K562 (cell line): ENCODE data around the gene ZNF45. TPM values are rescaled to one million over a fixed set of nuclear protein-coding genes. Genes with fewer than 3 reads are reported as not detected.

ENCODE experiments used
- ATF2 ChIP-seq: sonication (generic); formaldehyde crosslinking; IDR thresholded peaks from 2 replicates; pipeline ENCODE4 v1.8.1; 2022; ENCODE audit warnings: missing genetic modification reagents
- ELF4 ChIP-seq: fragments of 450-650 bp; formaldehyde crosslinking; IDR thresholded peaks from 2 replicates; pipeline ENCODE4 v1.4.0; 2022; ENCODE audit warnings: missing genetic modification characterization
- HEY1 ChIP-seq: fragments of 250-450 bp; sonication (Bioruptor Pico); IDR thresholded peaks from 2 replicates; pipeline ENCODE4 v1.5.0; 2020; ENCODE audit warnings: mild to moderate bottlenecking, moderate library complexity, borderline replicate concordance
- JUND ChIP-seq, 2 experiments: IDR thresholded peaks; 2 replicates in 1 of 2; 3 replicates in 1 of 2; pipeline ENCODE4 v1.6.1; 2011; ENCODE audit warnings: borderline replicate concordance in 2 of 2, low read depth in 2 of 2, low read length in 2 of 2, improper control_type of control experiment in 1 of 2, missing biosample characterization in 1 of 2, missing genetic modification characterization in 1 of 2, missing genetic modification reagents in 1 of 2
- MBD1 ChIP-seq: fragments of 250-450 bp; sonication (Bioruptor Pico); IDR thresholded peaks from 2 replicates; pipeline ENCODE4 v1.8.0; 2022; ENCODE audit warnings: inconsistent platforms
- MLLT1 ChIP-seq, 2 experiments: fragments of 450-650 bp; IDR thresholded peaks; 2 replicates each; pipeline ENCODE4 v1.6.1; 2016
- MYNN ChIP-seq, 2 experiments: sonication (generic); formaldehyde crosslinking in 1 of 2; IDR thresholded peaks; 2 replicates each; pipeline versions ENCODE4 v1.5.0 to v1.6.1; 2016 to 2020; ENCODE audit warnings: antibody characterized with exemption in 1 of 2, missing genetic modification reagents in 1 of 2
- NFXL1 ChIP-seq: fragments of 450-650 bp; formaldehyde crosslinking; IDR thresholded peaks from 2 replicates; pipeline ENCODE4 v1.4.0; 2021; ENCODE audit warnings: mild to moderate bottlenecking
- NRF1 ChIP-seq, 2 experiments: fragments of 450-650 bp; IDR thresholded peaks in 1 of 2; conservative IDR thresholded peaks in 1 of 2; 2 replicates each; pipeline ENCODE4 v1.6.1; 2014; ENCODE audit warnings: mild to moderate bottlenecking in 2 of 2
- PHB2 ChIP-seq: fragments of 450-650 bp; IDR thresholded peaks from 2 replicates; pipeline ENCODE4 v1.6.1; 2017; ENCODE audit warnings: low read depth
- SOX6 ChIP-seq: fragments of 450-650 bp; IDR thresholded peaks from 2 replicates; pipeline ENCODE4 v1.6.1; 2014; ENCODE audit warnings: mild to moderate bottlenecking
- TGIF2 ChIP-seq: sonication (generic); formaldehyde crosslinking; IDR thresholded peaks from 2 replicates; pipeline ENCODE4 v1.8.1; 2022; ENCODE audit warnings: mild to moderate bottlenecking, missing genetic modification reagents, moderate library complexity
- ZFP30 ChIP-seq: fragments of 250-450 bp; sonication (Bioruptor Pico); IDR thresholded peaks from 2 replicates; pipeline ENCODE4 v1.8.0; 2022; ENCODE audit warnings: moderate library complexity, mild to moderate bottlenecking, inconsistent platforms, borderline replicate concordance
- ZNF184 ChIP-seq: sonication (generic); formaldehyde crosslinking; IDR thresholded peaks from 2 replicates; pipeline ENCODE4 v1.5.0; 2020; ENCODE audit warnings: missing genetic modification reagents
- ZNF507 ChIP-seq: conservative IDR thresholded peaks from 2 replicates; pipeline ENCODE4 v1.6.1; 2017; ENCODE audit warnings: missing genetic modification characterization, missing compliant biosample characterization
- ZNF609 ChIP-seq: sonication (generic); formaldehyde crosslinking; IDR thresholded peaks from 2 replicates; pipeline ENCODE4 v1.8.1; 2023; ENCODE audit warnings: missing genetic modification reagents, mild to moderate bottlenecking, borderline replicate concordance
- polyA plus RNA-seq, 8 experiments: library from polyadenylated mRNA; depleted of rRNA in 4 of 8; stranded (reverse) in 5 of 8; unstranded in 3 of 8; fragments of >200 nt; fragmentation: Nextera tagmentation in 2 of 8; fragmentation: Illumina TruSeq in 1 of 8; extraction: Ambion mirVana in 2 of 8; extraction: Trizol in 1 of 8; gene quantifications; 2 replicates each; pipeline versions ENCODE4 v1.2.1 to v1.2.3, GENCODE V29; 2011 to 2014; ENCODE audit warnings: inconsistent platforms in 1 of 8, missing spikeins in 1 of 8
- total RNA-seq, 7 experiments: library from RNA; depleted of rRNA in 6 of 7; stranded (reverse); fragments of >200 nt in 6 of 7; fragmentation: Illumina TruSeq in 2 of 7; extraction: Trizol in 2 of 7; gene quantifications; 2 replicates each; pipeline versions ENCODE4 v1.2.1 to v1.2.3, GENCODE V29; 2011 to 2021; ENCODE audit warnings: low replicate concordance in 1 of 7

ZNF45 gene
- total and polyA plus RNA-seq, 9 of the 15 experiments (the other 6 are each of a cell fraction or from before 2014, with no cell fraction given) = 2.6 to 10.6 (median 9.4) TPM

GRCh38 chr19:43950834-43951645 lies 16.0 kb upstream of the ZNF45 start, which contains the start of gene ZNF221 (continued):
- TF ChIP-seq MYNN (IDR thresholded peaks at IDR 0.05) (no peak), MYNN (CRISPR knock-in tag; IDR thresholded peaks at IDR 0.05) (no peak), ZNF184 (CRISPR knock-in tag) (no peak), SOX6 (peak; percentile 59; the same call in 1 of the 2 replicates), MLLT1 (IDR thresholded peaks at IDR 0.05) (peak in 1 of 2 experiments; percentile 65; a peak in 1 of 4 replicates), ATF2 (no peak), HEY1 (CRISPR knock-in tag) (no peak), MBD1 (CRISPR knock-in tag) (peak; percentile 56; the same call in 1 of the 2 replicates), ZNF609 (no peak), PHB2 (no peak), NRF1 (conservative IDR thresholded peaks at IDR 0.05 in 1 of 2, IDR thresholded peaks at IDR 0.05 in 1 of 2) (peak; percentile 38 to 54; a peak in 2 of 4 replicates), NFXL1 (CRISPR knock-in tag) (no peak), JUND (IDR thresholded peaks at IDR 0.05; ENCODE audit: borderline replicate concordance, low read depth, low read length) (peak; percentile 53; the same call in 1 of the 2 replicates), JUND (tag; IDR thresholded peaks at IDR 0.05; ENCODE audit: borderline replicate concordance, low read depth, low read length) (peak; percentile 41; the same call in 2 of the 3 replicates), ELF4 (CRISPR knock-in tag) (no peak), ZFP30 (CRISPR knock-in tag) (no peak), TGIF2 (CRISPR knock-in tag) (no peak), ZNF507 (no peak)
